OCI-LY3 (cell line): ENCODE data around the gene KAZN.

Source experiments
- CTCF ChIP-seq: fragments of 200-600, 300-600 bp; sonication (generic); IDR thresholded peaks from 2 replicates; pipeline ENCODE4 v1.5.1; 2014; ENCODE audit warnings: antibody characterized with exemption, low read length, low read depth
- EZH2phosphoT487 ChIP-seq: fragments of 200-600 bp; shearing (Covaris generic); IDR thresholded peaks from 2 replicates; pipeline ENCODE4 v1.6.1; 2018; ENCODE audit warnings: antibody characterized with exemption, mixed run types, low read depth

DNA sequence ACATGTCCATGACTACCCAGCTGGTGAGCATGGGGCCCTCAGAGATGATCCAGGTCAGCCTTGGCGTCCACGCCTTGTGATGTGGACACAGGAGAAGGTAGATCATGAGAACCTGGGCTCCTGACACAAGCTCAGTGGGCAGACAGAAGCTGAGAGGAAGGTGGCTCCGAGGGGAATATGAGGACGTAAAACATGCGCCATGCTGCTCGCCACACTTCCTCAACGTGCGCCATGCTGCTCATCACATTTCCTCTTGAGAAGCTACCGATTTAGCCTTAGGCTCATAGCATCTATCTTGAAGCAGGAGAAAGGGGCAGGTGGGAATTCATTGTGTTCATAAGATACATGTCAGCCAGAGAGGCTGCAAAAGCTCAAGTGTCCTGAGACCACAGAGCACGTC is 176.9 kb downstream of the KAZN start:
- TF ChIP-seq CTCF (no peak), EZH2phosphoT487 (no peak)
